Activated T-cell treated with anti-CD3 and anti-CD28 coated beads, Interleukin-2, amount 50 U/mL, for 72 hours (primary cell): ENCODE results near the gene TMC1. TPM values are rescaled to one million over a fixed set of nuclear protein-coding genes. Genes with fewer than 3 reads are reported as not detected.
"Not testable (repeated sequence)": the region's sequence is repeated elsewhere in the genome, so short reads cannot be mapped to it uniquely, and the experiment has no call there.

Experiments used
- ATAC-seq, 2 donors: fragments of 150-1000 bp; cut with Tn5 transposase; replicated peaks in 1 of 2; 2 replicates each; pipeline ENCODE4 v1.10.0; 2021; ENCODE audit warnings: moderate library complexity in 2 of 2, mild to moderate bottlenecking in 1 of 2
- DNase-seq, 2 donors: peaks; one replicate each; pipeline ENCODE4 v3.0.0; 2021 to 2022; ENCODE audit warnings: mixed read lengths in 1 of 2
- H3K27ac Mint-ChIP-seq: one replicate; pipeline ENCODE4 v1.8.0; 2022; ENCODE audit warnings: mild to moderate bottlenecking, moderate library complexity, mixed read lengths
- H3K27me3 Mint-ChIP-seq: one replicate; pipeline ENCODE4 v1.8.0; 2022; ENCODE audit warnings: low read depth, mixed read lengths
- H3K36me3 Mint-ChIP-seq, 2 donors: one replicate each; pipeline ENCODE4 v1.8.0; 2022; ENCODE audit warnings: mixed read lengths in 2 of 2, mild to moderate bottlenecking in 1 of 2; ENCODE audit not compliant: insufficient read depth in 2 of 2
- H3K4me1 Mint-ChIP-seq: one replicate; pipeline ENCODE4 v1.8.0; 2022; ENCODE audit warnings: low read depth, mixed read lengths
- H3K4me3 Mint-ChIP-seq, 2 donors: one replicate each; pipeline ENCODE4 v1.8.0; 2022; ENCODE audit warnings: mild to moderate bottlenecking in 2 of 2, mixed read lengths in 2 of 2, moderate library complexity in 2 of 2
- H3K9me3 Mint-ChIP-seq, 2 donors: one replicate each; pipeline ENCODE4 v1.8.0; 2022; ENCODE audit warnings: mixed read lengths in 2 of 2
- total RNA-seq, 2 donors: library from RNA; stranded (reverse); gene quantifications; one replicate each; pipeline ENCODE4 v1.2.3, GENCODE V29; 2022

The TMC1 gene
- total RNA-seq, 2 donors from 2014 or later = 0.43 TPM; not detected in 1

GRCh38 chr9:72791436-72791835, 270.0 kb downstream of the TMC1 start:
- H3K27ac Mint-ChIP-seq = no peak overlapping the region
- peaks cover 4 to 8% of the 10 kb centered on the region in 2 donors for H3K9me3 Mint-ChIP-seq
- H3K4me1 Mint-ChIP-seq = no peaks in the 10 kb centered on the region
- no peaks in the 10 kb centered on the region for H3K27me3 Mint-ChIP-seq
- H3K4me3 Mint-ChIP-seq = no peak overlapping the region
- no peak for ATAC-seq
- no peak for DNase-seq
- H3K36me3 Mint-ChIP-seq = no peaks in the 10 kb centered on the region

DNA sequence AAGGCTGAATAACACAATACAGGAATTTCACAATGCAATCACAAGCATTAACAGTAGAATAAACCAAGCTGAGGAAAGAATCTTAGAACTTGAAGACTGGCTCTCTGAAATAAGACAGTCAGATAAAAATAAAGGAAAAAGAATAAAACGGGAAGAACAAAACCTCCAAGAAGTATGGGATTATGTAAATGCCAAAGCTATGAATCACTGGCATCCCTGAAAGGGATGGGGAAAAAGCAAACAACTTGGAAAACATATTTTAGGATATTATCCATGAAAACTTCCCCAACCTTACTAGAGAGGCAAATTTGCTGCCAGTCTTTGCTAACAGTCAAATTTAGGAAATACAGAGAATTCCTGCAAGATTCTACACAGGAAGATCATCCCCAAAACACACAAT, 273.5 kb downstream of the TMC1 start:
- Mint-ChIP-seq H3K4me1 (no peaks in the 10 kb centered on the region), H3K9me3 (peaks cover 5 to 14% of the 10 kb centered on the region in 2 donors), H3K36me3 (peaks cover 0 to 4% of the 10 kb centered on the region in 2 donors), H3K27ac (no peak overlapping the region), H3K4me3 (no peak overlapping the region), H3K27me3 (peaks cover 7% of the 10 kb centered on the region)
- DNase-seq (no peak), ATAC-seq (no peak)

- no peak for DNase-seq
- Mint-ChIP-seq H3K4me3 (no peak overlapping the region), H3K9me3 (peaks cover 1 to 9% of the 10 kb centered on the region in 2 donors), H3K36me3 (peaks cover 0 to 5% of the 10 kb centered on the region in 2 donors), H3K4me1 (no peaks in the 10 kb centered on the region), H3K27ac (no peak overlapping the region), H3K27me3 (peaks cover 7% of the 10 kb centered on the region)
- no peak for ATAC-seq
Observed at GRCh38 chr9:72800328-72800994, 279.1 kb downstream of the TMC1 start.

DNA sequence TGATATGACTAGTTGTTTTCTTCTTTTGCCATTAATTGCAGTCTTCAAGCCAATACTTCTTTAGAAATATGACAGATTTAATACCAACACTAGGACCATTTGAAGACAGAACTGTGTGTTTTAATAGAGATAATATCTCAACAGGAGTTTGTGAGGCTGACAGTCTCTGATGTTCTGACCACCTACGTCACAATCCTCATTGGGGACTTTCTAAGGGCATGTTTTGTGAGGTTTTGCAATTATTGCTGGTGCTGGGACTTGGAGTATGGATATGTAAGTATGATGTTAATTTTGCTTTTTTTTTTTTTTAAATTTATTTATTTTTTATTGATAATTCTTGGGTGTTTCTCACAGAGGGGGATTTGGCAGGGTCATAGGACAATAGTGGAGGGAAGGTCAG, 283.8 kb downstream of the TMC1 start:
- H3K36me3 Mint-ChIP-seq = peaks cover 0 to 2% of the 10 kb centered on the region in 2 donors
- no peaks in the 10 kb centered on the region for H3K27me3 Mint-ChIP-seq
- DNase-seq (no peak), ATAC-seq (no peak)
- no peaks in the 10 kb centered on the region for H3K9me3 Mint-ChIP-seq
- H3K4me1 Mint-ChIP-seq = no peaks in the 10 kb centered on the region
- no peak overlapping the region for H3K4me3 Mint-ChIP-seq
- H3K27ac Mint-ChIP-seq = no peak overlapping the region

GRCh38 chr9:72806313-72806809, 285.0 kb downstream of the TMC1 start:
- ATAC-seq = not testable (repeated sequence)

DNA sequence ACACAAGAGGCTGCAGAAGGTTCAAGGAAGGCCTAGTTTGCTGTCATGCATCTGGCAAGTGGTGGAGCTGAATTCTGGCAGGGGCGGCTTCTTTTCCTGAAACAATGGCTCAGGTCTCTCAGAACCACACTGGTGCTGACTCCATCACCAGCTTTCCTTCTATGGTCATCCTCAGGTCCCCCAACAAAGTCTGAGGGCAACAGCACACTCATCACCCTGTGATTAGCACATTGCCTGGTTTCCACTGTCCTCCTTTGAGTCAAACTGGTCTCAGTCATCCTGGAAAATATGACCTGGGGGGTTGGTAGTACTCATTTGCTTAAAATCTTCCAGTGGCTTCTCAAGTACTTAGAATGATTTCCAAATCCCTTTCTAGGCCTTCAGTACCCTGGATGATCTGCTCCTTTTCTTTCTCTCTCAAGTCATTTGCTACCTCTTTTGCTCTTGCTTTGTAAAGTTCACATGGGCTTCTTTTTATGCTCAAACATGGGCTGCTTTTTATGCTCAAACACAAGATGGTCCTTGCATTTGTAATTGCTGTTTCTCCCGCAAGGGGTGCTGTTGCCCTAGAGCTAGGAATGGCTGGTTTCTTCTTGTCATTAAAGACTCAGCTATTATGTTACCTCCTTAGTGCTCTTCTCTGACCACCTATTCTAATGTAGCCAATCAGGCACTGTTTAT, 286.5 kb downstream of the TMC1 start:
- Mint-ChIP-seq H3K27ac (no peak overlapping the region), H3K9me3 (no peaks in the 10 kb centered on the region), H3K27me3 (no peaks in the 10 kb centered on the region), H3K4me1 (no peaks in the 10 kb centered on the region), H3K4me3 (no peak overlapping the region), H3K36me3 (no peaks in the 10 kb centered on the region)
- ATAC-seq (peak in 1 of 2 donors; percentile 41), DNase-seq (no peak)

More at GRCh38 chr9:72806313-72806809, 285.0 kb downstream of the TMC1 start:
- H3K4me1 Mint-ChIP-seq, H3K36me3 Mint-ChIP-seq, H3K27me3 Mint-ChIP-seq, H3K27ac Mint-ChIP-seq, H3K9me3 Mint-ChIP-seq, H3K4me3 Mint-ChIP-seq, DNase-seq: not testable (repeated sequence)

DNA sequence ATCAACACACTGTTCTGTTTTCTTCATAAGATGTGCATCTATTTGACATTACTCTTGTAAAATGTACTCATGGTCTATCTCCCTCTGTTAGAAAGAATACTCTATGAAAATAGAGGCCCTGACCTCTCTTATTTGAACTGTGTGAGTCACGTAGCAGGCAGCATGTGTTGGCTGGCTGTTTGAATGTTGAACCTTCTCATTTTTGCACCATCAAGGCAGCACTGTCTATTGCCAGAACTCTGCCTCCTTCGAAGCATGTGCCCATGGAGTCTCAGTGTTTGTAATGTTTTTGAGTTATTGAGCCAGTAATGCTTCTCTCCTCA, 287.0 kb downstream of the TMC1 start:
- no peak for ATAC-seq
- no peaks in the 10 kb centered on the region for H3K36me3 Mint-ChIP-seq
- H3K27me3 Mint-ChIP-seq = no peaks in the 10 kb centered on the region
- H3K27ac Mint-ChIP-seq = no peak overlapping the region
- no peaks in the 10 kb centered on the region for H3K9me3 Mint-ChIP-seq
- H3K4me3 Mint-ChIP-seq = no peak overlapping the region
- no peaks in the 10 kb centered on the region for H3K4me1 Mint-ChIP-seq
- no peak for DNase-seq

DNA sequence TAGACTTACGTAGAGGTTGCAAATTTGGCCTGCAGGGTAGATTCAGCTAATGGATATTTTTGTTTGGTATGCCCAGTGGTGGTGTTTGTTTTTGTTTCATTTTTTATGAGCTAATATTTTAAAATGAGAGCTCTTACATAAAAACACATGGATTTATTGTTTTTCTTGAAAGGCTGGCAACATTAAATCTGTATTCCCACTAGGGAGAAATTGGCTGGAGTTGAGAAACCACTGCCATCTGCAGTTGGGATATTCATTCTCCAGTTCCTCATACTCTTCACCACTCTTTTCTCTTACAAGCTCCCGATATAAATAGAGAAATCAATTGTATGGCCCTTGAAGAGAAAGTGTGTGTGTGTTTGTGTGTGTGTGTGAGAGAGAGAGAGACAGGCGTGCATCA, 288.2 kb downstream of the TMC1 start:
- ATAC-seq (no peak), DNase-seq (no peak)
- no peaks in the 10 kb centered on the region for H3K9me3 Mint-ChIP-seq
- H3K4me1 Mint-ChIP-seq = no peaks in the 10 kb centered on the region
- H3K27me3 Mint-ChIP-seq = no peaks in the 10 kb centered on the region
- no peak overlapping the region for H3K27ac Mint-ChIP-seq
- H3K36me3 Mint-ChIP-seq = no peaks in the 10 kb centered on the region
- H3K4me3 Mint-ChIP-seq = no peak overlapping the region

DNA sequence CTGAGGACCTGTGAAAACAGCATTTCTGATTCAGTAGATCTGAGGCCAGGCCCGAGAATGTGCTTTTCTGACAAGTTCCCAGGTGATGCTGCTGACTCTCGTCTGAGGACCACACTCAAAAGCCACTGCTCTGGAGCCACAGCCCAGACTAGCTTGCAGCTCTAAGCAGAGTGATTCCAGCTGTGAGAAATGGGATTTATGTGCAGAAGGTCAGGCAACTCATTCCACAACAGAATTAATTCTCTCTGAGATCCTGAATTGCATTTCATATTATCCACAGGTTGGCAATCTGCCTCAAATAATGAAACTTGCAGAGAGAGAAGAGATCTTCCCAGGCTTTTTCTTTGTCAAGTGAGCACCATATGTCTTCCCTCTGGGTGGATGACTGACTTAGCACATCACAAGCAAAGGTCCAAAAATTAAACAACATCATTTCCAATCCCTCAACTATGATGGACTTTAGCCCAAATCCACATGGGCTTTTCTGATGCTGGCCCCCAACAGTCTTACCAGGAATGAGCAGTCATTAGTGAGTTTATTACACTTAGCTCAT, 291.2 kb downstream of the TMC1 start:
- H3K27me3 Mint-ChIP-seq = no peaks in the 10 kb centered on the region
- no peaks in the 10 kb centered on the region for H3K9me3 Mint-ChIP-seq
- no peaks in the 10 kb centered on the region for H3K36me3 Mint-ChIP-seq
- no peak overlapping the region for H3K27ac Mint-ChIP-seq
- ATAC-seq (no peak), DNase-seq (no peak)
- H3K4me1 Mint-ChIP-seq = no peaks in the 10 kb centered on the region
- H3K4me3 Mint-ChIP-seq = no peak overlapping the region

GRCh38 chr9:72813544-72813943, 292.1 kb downstream of the TMC1 start:
- Mint-ChIP-seq H3K9me3 (no peaks in the 10 kb centered on the region), H3K27me3 (no peaks in the 10 kb centered on the region), H3K36me3 (no peaks in the 10 kb centered on the region), H3K27ac (no peak overlapping the region), H3K4me1 (no peaks in the 10 kb centered on the region), H3K4me3 (no peak overlapping the region)
- DNase-seq (no peak), ATAC-seq (no peak)

- no peak for DNase-seq
- H3K36me3 Mint-ChIP-seq = no peaks in the 10 kb centered on the region
- no peak overlapping the region for H3K4me3 Mint-ChIP-seq
- no peaks in the 10 kb centered on the region for H3K27me3 Mint-ChIP-seq
- H3K9me3 Mint-ChIP-seq = no peaks in the 10 kb centered on the region
- ATAC-seq = no peak
- H3K4me1 Mint-ChIP-seq = no peaks in the 10 kb centered on the region
- H3K27ac Mint-ChIP-seq = no peak overlapping the region
Observed at GRCh38 chr9:72814083-72814597, 292.7 kb downstream of the TMC1 start.

- H3K36me3 Mint-ChIP-seq = no peaks in the 10 kb centered on the region
- H3K27me3 Mint-ChIP-seq = no peaks in the 10 kb centered on the region
- H3K4me1 Mint-ChIP-seq = no peaks in the 10 kb centered on the region
- no peaks in the 10 kb centered on the region for H3K9me3 Mint-ChIP-seq
- no peak for ATAC-seq
- DNase-seq = no peak
- no peak overlapping the region for H3K27ac Mint-ChIP-seq
- no peak overlapping the region for H3K4me3 Mint-ChIP-seq
Observed at GRCh38 chr9:72816666-72817065, 295.3 kb downstream of the TMC1 start.

GRCh38 chr9:72817413-72817812, 296.0 kb downstream of the TMC1 start:
- Mint-ChIP-seq H3K27ac (no peak overlapping the region), H3K27me3 (no peaks in the 10 kb centered on the region), H3K9me3 (no peaks in the 10 kb centered on the region), H3K36me3 (no peaks in the 10 kb centered on the region), H3K4me1 (no peaks in the 10 kb centered on the region), H3K4me3 (no peak overlapping the region)
- ATAC-seq = no peak
- DNase-seq = no peak
